ENCODE data around the gene C19orf38.
"Not testable (repeated sequence)": the region's sequence is repeated elsewhere in the genome, so short reads cannot be mapped to it uniquely, and the experiment has no call there.

- TF ChIP-seq EZH2 (IDR thresholded peaks at IDR 0.05; ENCODE audit: insufficient read depth, poor library complexity, severe bottlenecking); EZH2phosphoT487 (IDR thresholded peaks at IDR 0.05; ENCODE audit: insufficient read depth, low read depth): not testable (repeated sequence)
Measured at GRCh38 chr19:10869872-10870311, 21.7 kb downstream of the C19orf38 start.
